HepG2 (cell line): ENCODE measurements around the gene PAN2. TPM values are rescaled to one million over a fixed set of nuclear protein-coding genes. Genes with fewer than 3 reads are reported as not detected.

Experiments used
- BCL6 ChIP-seq: IDR thresholded peaks from 2 replicates; pipeline ENCODE4 v1.6.1; 2016; ENCODE audit warnings: missing genetic modification reagents, missing compliant biosample characterization
- EED ChIP-seq: sonication (generic); formaldehyde crosslinking; IDR thresholded peaks from 2 replicates; pipeline ENCODE4 v1.5.0; 2020; ENCODE audit warnings: mild to moderate bottlenecking, missing genetic modification reagents
- EHMT2 ChIP-seq: fragments of 200-600 bp; sonication (generic); IDR thresholded peaks from 2 replicates; pipeline ENCODE4 v1.7.0; 2017; ENCODE audit warnings: antibody characterized with exemption, low read depth, low read length, borderline replicate concordance
- GATAD2A ChIP-seq: IDR thresholded peaks from 2 replicates; pipeline ENCODE4 v1.6.1; 2016
- GTF3A ChIP-seq: sonication (generic); formaldehyde crosslinking; conservative IDR thresholded peaks from 2 replicates; pipeline ENCODE4 v1.4.0; 2020; ENCODE audit warnings: mild to moderate bottlenecking, missing genetic modification reagents
- HNF1A ChIP-seq, 2 experiments: sonication (generic) in 1 of 2; formaldehyde crosslinking in 1 of 2; IDR thresholded peaks; 2 replicates each; pipeline versions ENCODE4 v1.4.0 to v1.6.1; 2016 to 2020; ENCODE audit warnings: borderline replicate concordance in 1 of 2, low read depth in 1 of 2, mild to moderate bottlenecking in 1 of 2, missing genetic modification reagents in 1 of 2
- HOXA5 ChIP-seq: sonication (generic); formaldehyde crosslinking; IDR thresholded peaks from 2 replicates; pipeline ENCODE4 v1.4.0; 2020; ENCODE audit warnings: missing genetic modification reagents
- IKZF4 ChIP-seq: sonication (generic); formaldehyde crosslinking; IDR thresholded peaks from 2 replicates; pipeline ENCODE4 v1.5.1; 2020; ENCODE audit warnings: borderline replicate concordance, mild to moderate bottlenecking, low read depth, missing genetic modification reagents; ENCODE audit errors: not compliant biosample characterization
- NR2F1 ChIP-seq, 2 experiments: fragments of 450-650 bp in 1 of 2; formaldehyde crosslinking in 1 of 2; IDR thresholded peaks; 2 replicates each; pipeline versions ENCODE4 v1.5.0 to v1.6.1; 2016 to 2020; ENCODE audit warnings: mild to moderate bottlenecking in 1 of 2, missing compliant biosample characterization in 1 of 2, missing genetic modification reagents in 1 of 2, moderate library complexity in 1 of 2
- REL ChIP-seq: sonication (generic); formaldehyde crosslinking; conservative IDR thresholded peaks from 2 replicates; pipeline ENCODE4 v1.8.0; 2022; ENCODE audit warnings: mild to moderate bottlenecking, missing genetic modification reagents, moderate library complexity
- RXRB ChIP-seq: IDR thresholded peaks from 2 replicates; pipeline ENCODE4 v1.6.1; 2016; ENCODE audit warnings: borderline replicate concordance, missing genetic modification reagents, missing compliant biosample characterization
- SP2 ChIP-seq: sonication (generic); formaldehyde crosslinking; IDR thresholded peaks from 2 replicates; pipeline ENCODE4 v1.5.1; 2020; ENCODE audit warnings: mild to moderate bottlenecking, missing genetic modification reagents
- SSRP1 ChIP-seq: IDR thresholded peaks from 2 replicates; pipeline ENCODE4 v1.6.1; 2016; ENCODE audit warnings: control low read depth
- TFE3 ChIP-seq: IDR thresholded peaks from 2 replicates; pipeline ENCODE4 v1.6.1; 2016
- ZFP36L1 ChIP-seq: sonication (generic); formaldehyde crosslinking; IDR thresholded peaks from 2 replicates; pipeline ENCODE4 v1.8.0; 2022; ENCODE audit warnings: mild to moderate bottlenecking, missing genetic modification reagents, moderate library complexity
- ZNF205 ChIP-seq: IDR thresholded peaks from 2 replicates; pipeline ENCODE4 v1.6.1; 2018; ENCODE audit warnings: missing biosample characterization, missing genetic modification reagents
- ZNF44 ChIP-seq: sonication (generic); formaldehyde crosslinking; IDR thresholded peaks from 2 replicates; pipeline ENCODE4 v1.5.1; 2020; ENCODE audit warnings: mild to moderate bottlenecking, missing genetic modification reagents
- ZNF567 ChIP-seq: sonication (generic); formaldehyde crosslinking; IDR thresholded peaks from 2 replicates; pipeline ENCODE4 v1.8.1; 2023; ENCODE audit warnings: mild to moderate bottlenecking, missing genetic modification reagents, borderline replicate concordance
- ZNF704 ChIP-seq: sonication (generic); formaldehyde crosslinking; IDR thresholded peaks from 2 replicates; pipeline ENCODE4 v1.8.1; 2023; ENCODE audit warnings: mild to moderate bottlenecking, inconsistent platforms, moderate library complexity, missing genetic modification reagents, borderline replicate concordance
- ZNF749 ChIP-seq: sonication (generic); formaldehyde crosslinking; IDR thresholded peaks from 2 replicates; pipeline ENCODE4 v1.8.0; 2022; ENCODE audit warnings: mild to moderate bottlenecking, missing genetic modification reagents, moderate library complexity, borderline replicate concordance
- ZNF775 ChIP-seq: sonication (generic); formaldehyde crosslinking; IDR thresholded peaks from 2 replicates; pipeline ENCODE4 v1.4.0; 2020; ENCODE audit warnings: missing genetic modification reagents, mild to moderate bottlenecking, moderate library complexity, borderline replicate concordance
- ZSCAN9 ChIP-seq: IDR thresholded peaks from 2 replicates; pipeline ENCODE4 v1.6.1; 2016; ENCODE audit warnings: borderline replicate concordance
- polyA plus RNA-seq, 8 experiments: library from polyadenylated mRNA; depleted of rRNA in 3 of 8; stranded (reverse) in 7 of 8; unstranded in 1 of 8; fragments of >200 nt; fragmentation: Illumina TruSeq in 4 of 8; extraction: Trizol in 4 of 8; gene quantifications; 2 replicates each; pipeline versions ENCODE4 v1.2.1 to v1.2.3, GENCODE V29; 2011 to 2016; ENCODE audit warnings: low read depth in 4 of 8, missing spikeins in 1 of 8, mixed read lengths in 1 of 8; ENCODE audit not compliant: insufficient read depth in 1 of 8
- total RNA-seq, 5 experiments: library from RNA; depleted of rRNA; stranded (reverse); fragments of >200 nt; fragmentation: Illumina TruSeq; extraction: Trizol; gene quantifications; 2 replicates each; pipeline ENCODE4 v1.2.3, GENCODE V29; 2016; ENCODE audit warnings: low read depth in 1 of 5

The PAN2 gene
- total and polyA plus RNA-seq, 2 of the 13 experiments (the other 11 are each of a cell fraction or from before 2014, with no cell fraction given) = 27.2 to 61.1 TPM

- TF ChIP-seq ZFP36L1 (CRISPR knock-in tag) = no peak
- TF ChIP-seq ZNF704 (CRISPR knock-in tag) = no peak
- no peak for TF ChIP-seq ZNF205
- TF ChIP-seq EED (CRISPR knock-in tag) = no peak
- no peak for TF ChIP-seq ZNF567
- TF ChIP-seq GATAD2A (CRISPR knock-in tag) = no peak
- no peak for TF ChIP-seq EHMT2
- no peak for TF ChIP-seq REL
- no peak; the same call in 1 of the 2 replicates for TF ChIP-seq HNF1A (IDR thresholded peaks at IDR 0.05; ENCODE audit: low read depth)
- TF ChIP-seq HNF1A (CRISPR knock-in tag; IDR thresholded peaks at IDR 0.05; ENCODE audit: borderline replicate concordance) = no peak
- no peak for TF ChIP-seq ZNF775 (CRISPR knock-in tag)
- TF ChIP-seq SSRP1 (CRISPR knock-in tag) = 0 out of 2 replicates have a peak, but pooled peaks have one; percentile 3
- no peak for TF ChIP-seq ZNF44 (CRISPR knock-in tag)
- TF ChIP-seq ZSCAN9 = no peak
- no peak for TF ChIP-seq BCL6 (CRISPR knock-in tag)
- TF ChIP-seq ZNF749 = no peak
- TF ChIP-seq RXRB (CRISPR knock-in tag) = no peak
- no peak for TF ChIP-seq IKZF4
- no peak for TF ChIP-seq TFE3 (CRISPR knock-in tag)
- TF ChIP-seq GTF3A (CRISPR knock-in tag) = no peak
- TF ChIP-seq NR2F1 (CRISPR knock-in tag; IDR thresholded peaks at IDR 0.05) = no peak
- no peak for TF ChIP-seq HOXA5 (CRISPR knock-in tag)
- TF ChIP-seq SP2 = no peak
These were observed 32.9 kb downstream of the PAN2 start (continued) for GRCh38 chr12:56300644-56301464.
